NCI-H2107 treated with DMSO at 0.1 percent for 48 hours (cell line): ENCODE results near the gene FREY1.
"Not testable (repeated sequence)": the region's sequence is repeated elsewhere in the genome, so short reads cannot be mapped to it uniquely, and the experiment has no call there.

Source experiments
- DNase-seq: peaks from one replicate; lab custom pipeline; 2025; ENCODE audit not compliant: unreplicated experiment; lab: John Stamatoyannopoulos, UW

FREY1 gene

GRCh38 chr11:45915446-45915845 lies 8.4 kb upstream of the FREY1 start:
- DNase-seq = no peak

- DNase-seq = no peak
Measured at GRCh38 chr11:45913942-45914635, 7.0 kb upstream of the FREY1 start.

- no peak for DNase-seq
Measured at GRCh38 chr11:45913514-45913913, 6.4 kb upstream of the FREY1 start.

- no peak for DNase-seq
Measured at GRCh38 chr11:45910623-45911022, 3.6 kb upstream of the FREY1 start.

- DNase-seq = no peak
Measured at GRCh38 chr11:45909594-45910475, 2.8 kb upstream of the FREY1 start.

- DNase-seq = no peak
Measured at GRCh38 chr11:45907911-45908370, 870 bp upstream of the FREY1 start.

GRCh38 chr11:45906096-45906682 lies 882 bp downstream of the FREY1 start:
- no peak for DNase-seq

- DNase-seq = not testable (repeated sequence)
Measured at GRCh38 chr11:45905576-45905975, 1.5 kb downstream of the FREY1 start.

GRCh38 chr11:45905095-45905494 lies 2.0 kb downstream of the FREY1 start:
- no peak for DNase-seq

- no peak for DNase-seq
Measured at GRCh38 chr11:45904309-45904915, 2.7 kb downstream of the FREY1 start.

- no peak for DNase-seq
Measured at GRCh38 chr11:45902452-45903380, 4.4 kb downstream of the FREY1 start.

- no peak for DNase-seq
Measured at GRCh38 chr11:45901626-45902025, 5.4 kb downstream of the FREY1 start.

- peak; percentile 13 for DNase-seq
Measured at GRCh38 chr11:45900916-45901617, 6.0 kb downstream of the FREY1 start.

- DNase-seq = not testable (repeated sequence)
Measured at GRCh38 chr11:45900175-45900800, 6.8 kb downstream of the FREY1 start.

GRCh38 chr11:45899448-45900174 lies 7.5 kb downstream of the FREY1 start:
- peak; percentile 56 for DNase-seq

GRCh38 chr11:45899086-45899447 lies 8.0 kb downstream of the FREY1 start:
- no peak for DNase-seq

- no peak for DNase-seq
Measured at GRCh38 chr11:45897556-45897955, 9.5 kb downstream of the FREY1 start.

- peak; percentile 78 for DNase-seq
Measured at GRCh38 chr11:45896422-45896984, 10.6 kb downstream of the FREY1 start.
